ENCODE results near the gene TCF4.

Gene TCF4

GRCh38 chr18:55266981-55267380, 321.0 kb downstream of the TCF4 start:
- Histone ChIP-seq H3K36me3 (ENCODE audit: insufficient read depth, low read length) (peaks cover 22% of the 10 kb centered on the region; the same call in 1 of the 2 replicates), H3K79me2 (ENCODE audit: insufficient read depth, low read length) (no peaks in the 10 kb centered on the region), H3K9me2 (replicated peaks; ENCODE audit: low read depth, low read length) (no peaks in the 10 kb centered on the region), H3K4me2 (ENCODE audit: low read depth, low read length, poor library complexity, severe bottlenecking) (no peak overlapping the region), H3K4me1 (ENCODE audit: insufficient read depth, low read length, poor library complexity, severe bottlenecking) (peaks cover 19% of the 10 kb centered on the region), H3F3A (ENCODE audit: low read depth) (no peaks in the 10 kb centered on the region), H3K9me3 (ENCODE audit: insufficient read depth, low read depth, low read length) (no peaks in the 10 kb centered on the region), H3K9ac (ENCODE audit: low read depth, low read length, poor library complexity, severe bottlenecking) (no peak overlapping the region), H2AFZ (ENCODE audit: low read length) (no peak overlapping the region), H3K27me3 (ENCODE audit: insufficient read depth, low read length, poor library complexity, severe bottlenecking) (no peaks in the 10 kb centered on the region), H3K4me3 (ENCODE audit: low read length, poor library complexity, severe bottlenecking) (no peak overlapping the region), H4K20me1 (ENCODE audit: insufficient read depth, low read length, poor library complexity, severe bottlenecking) (no peaks in the 10 kb centered on the region)
- no peak for TF ChIP-seq CTCF (conservative IDR thresholded peaks at IDR 0.05; ENCODE audit: low read length)
- no peak for TF ChIP-seq EZH2phosphoT487 (IDR thresholded peaks at IDR 0.05; ENCODE audit: borderline replicate concordance)

DNA sequence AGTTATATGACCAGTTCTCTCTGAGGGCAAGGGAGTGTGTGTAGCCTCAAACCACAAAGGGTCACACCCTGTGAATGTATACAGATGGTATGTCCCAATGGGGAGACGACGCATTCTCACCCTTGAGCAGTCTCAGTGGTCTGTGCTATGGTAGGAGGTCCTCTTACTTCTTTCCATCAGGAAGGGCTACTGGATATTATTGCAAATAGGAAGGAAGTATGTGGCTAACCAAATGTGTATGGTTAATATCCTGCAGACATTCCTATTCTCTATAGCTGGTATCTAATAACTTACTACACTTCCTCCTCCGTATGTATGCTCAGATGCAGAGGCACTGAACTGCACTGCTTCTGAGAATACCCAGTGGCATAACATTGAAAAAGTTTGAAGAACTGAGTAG, 322.0 kb downstream of the TCF4 start:
- Histone ChIP-seq H3K9me2 (replicated peaks; ENCODE audit: low read depth, low read length) (no peaks in the 10 kb centered on the region), H3K4me3 (ENCODE audit: low read length, poor library complexity, severe bottlenecking) (no peak overlapping the region), H3K79me2 (ENCODE audit: insufficient read depth, low read length) (no peaks in the 10 kb centered on the region), H3K4me2 (ENCODE audit: low read depth, low read length, poor library complexity, severe bottlenecking) (no peak overlapping the region), H3F3A (ENCODE audit: low read depth) (no peaks in the 10 kb centered on the region), H2AFZ (ENCODE audit: low read length) (no peak overlapping the region), H3K4me1 (ENCODE audit: insufficient read depth, low read length, poor library complexity, severe bottlenecking) (peaks cover 19% of the 10 kb centered on the region), H3K9me3 (ENCODE audit: insufficient read depth, low read depth, low read length) (no peaks in the 10 kb centered on the region), H3K36me3 (ENCODE audit: insufficient read depth, low read length) (peaks cover 18% of the 10 kb centered on the region; the same call in 1 of the 2 replicates), H3K27me3 (ENCODE audit: insufficient read depth, low read length, poor library complexity, severe bottlenecking) (no peaks in the 10 kb centered on the region), H4K20me1 (ENCODE audit: insufficient read depth, low read length, poor library complexity, severe bottlenecking) (no peaks in the 10 kb centered on the region), H3K9ac (ENCODE audit: low read depth, low read length, poor library complexity, severe bottlenecking) (no peak overlapping the region)
- TF ChIP-seq EZH2phosphoT487 (IDR thresholded peaks at IDR 0.05; ENCODE audit: borderline replicate concordance) (no peak), CTCF (conservative IDR thresholded peaks at IDR 0.05; ENCODE audit: low read length) (no peak)

- no peaks in the 10 kb centered on the region for H3K9me3 ChIP-seq (ENCODE audit: insufficient read depth, low read depth, low read length)
- TF ChIP-seq CTCF (conservative IDR thresholded peaks at IDR 0.05; ENCODE audit: low read length) (no peak), EZH2phosphoT487 (IDR thresholded peaks at IDR 0.05; ENCODE audit: borderline replicate concordance) (no peak)
- H3K36me3 ChIP-seq (ENCODE audit: insufficient read depth, low read length), result peaks cover 25% of the 10 kb centered on the region; the same call in 1 of the 2 replicates
- H3K27me3 ChIP-seq (ENCODE audit: insufficient read depth, low read length, poor library complexity, severe bottlenecking), result no peaks in the 10 kb centered on the region
- no peaks in the 10 kb centered on the region for H3K9me2 ChIP-seq (replicated peaks; ENCODE audit: low read depth, low read length)
- no peaks in the 10 kb centered on the region for H3F3A ChIP-seq (ENCODE audit: low read depth)
- H3K4me3 ChIP-seq (ENCODE audit: low read length, poor library complexity, severe bottlenecking), result no peak overlapping the region
- no peaks in the 10 kb centered on the region for H4K20me1 ChIP-seq (ENCODE audit: insufficient read depth, low read length, poor library complexity, severe bottlenecking)
- no peak overlapping the region for H3K9ac ChIP-seq (ENCODE audit: low read depth, low read length, poor library complexity, severe bottlenecking)
- H3K79me2 ChIP-seq (ENCODE audit: insufficient read depth, low read length), result no peaks in the 10 kb centered on the region
- peaks cover 19% of the 10 kb centered on the region for H3K4me1 ChIP-seq (ENCODE audit: insufficient read depth, low read length, poor library complexity, severe bottlenecking)
- H2AFZ ChIP-seq (ENCODE audit: low read length), result no peak overlapping the region
- H3K4me2 ChIP-seq (ENCODE audit: low read depth, low read length, poor library complexity, severe bottlenecking), result no peak overlapping the region
Observed at GRCh38 chr18:55265130-55265675, 322.8 kb downstream of the TCF4 start.

All from Loucy (cell line).